CD4-positive, CD25-positive, alpha-beta regulatory T cell (primary cell): ENCODE results near the gene GRK3. TPM values are rescaled to one million over a fixed set of nuclear protein-coding genes. Genes with fewer than 3 reads are reported as not detected.

ENCODE experiments used
- ATAC-seq, 2 donors: fragments of 150-1000 bp; cut with Tn5 transposase; one replicate each; pipeline ENCODE4 v1.10.0; 2021; ENCODE audit warnings: low read depth in 2 of 2, moderate number of reproducible peaks in 2 of 2, moderate library complexity in 1 of 2
- DNase-seq, 3 donors: peaks; one replicate each; pipeline versions ENCODE4 v3.0.0 to v3.0.0-alpha.2; 2012 to 2022; ENCODE audit warnings: mixed read lengths in 1 of 3
- H3K27ac ChIP-seq: one replicate; pipeline ENCODE4 v1.7.0; 2013; ENCODE audit warnings: mild to moderate bottlenecking, low read length; ENCODE audit not compliant: insufficient read depth, poor library complexity, severe bottlenecking
- H3K27me3 ChIP-seq: one replicate; pipeline ENCODE4 v1.7.0; 2013; ENCODE audit warnings: low read length; ENCODE audit not compliant: control insufficient read depth, insufficient read depth
- H3K36me3 ChIP-seq: one replicate; pipeline ENCODE4 v1.7.0; 2013; ENCODE audit warnings: mild to moderate bottlenecking, low read length, moderate library complexity; ENCODE audit not compliant: control insufficient read depth, insufficient read depth
- H3K4me1 ChIP-seq: 2 replicates; pipeline ENCODE4 v1.7.0; 2013; ENCODE audit warnings: mild to moderate bottlenecking, low read length; ENCODE audit not compliant: insufficient read depth, control insufficient read depth, poor library complexity, severe bottlenecking
- H3K4me3 ChIP-seq: one replicate; pipeline ENCODE4 v1.7.0; 2013; ENCODE audit warnings: low read depth, mild to moderate bottlenecking, low read length, moderate library complexity
- H3K9me3 ChIP-seq, 2 experiments: 1 replicate in 1 of 2; 2 replicates in 1 of 2; pipeline ENCODE4 v1.7.0; 2013; ENCODE audit warnings: low read length in 2 of 2, mild to moderate bottlenecking in 1 of 2, moderate library complexity in 1 of 2; ENCODE audit not compliant: control insufficient read depth in 2 of 2
- H3K27ac Mint-ChIP-seq, 3 donors: one replicate each; pipeline ENCODE4 v1.8.0; 2020 to 2022; ENCODE audit warnings: mild to moderate bottlenecking in 3 of 3, mixed read lengths in 3 of 3, moderate library complexity in 2 of 3
- H3K27me3 Mint-ChIP-seq: one replicate; pipeline ENCODE4 v1.8.0; 2022; ENCODE audit warnings: mild to moderate bottlenecking, mixed read lengths
- H3K36me3 Mint-ChIP-seq: one replicate; pipeline ENCODE4 v1.8.0; 2020; ENCODE audit warnings: mixed read lengths
- H3K4me1 Mint-ChIP-seq, 4 donors: one replicate each; pipeline ENCODE4 v1.8.0; 2020 to 2022; ENCODE audit warnings: mixed read lengths in 4 of 4, mild to moderate bottlenecking in 1 of 4
- H3K4me3 Mint-ChIP-seq, 4 donors: one replicate each; pipeline ENCODE4 v1.8.0; 2020 to 2022; ENCODE audit warnings: mild to moderate bottlenecking in 4 of 4, mixed read lengths in 4 of 4, moderate library complexity in 3 of 4
- H3K9me3 Mint-ChIP-seq, 7 donors: one replicate each; pipeline ENCODE4 v1.8.0; 2020 to 2022; ENCODE audit warnings: mixed read lengths in 7 of 7, mild to moderate bottlenecking in 3 of 7, moderate library complexity in 2 of 7
- polyA plus RNA-seq, 4 donors: library from polyadenylated mRNA; unstranded; fragments of 300-500 nt; fragmentation: Illumina TruSeq; gene quantifications; one replicate each; pipeline ENCODE4 v1.2.3, GENCODE V29; 2021
- total RNA-seq: library from RNA; stranded (reverse); gene quantifications from one replicate; pipeline ENCODE4 v1.2.3, GENCODE V29; 2022

Gene GRK3
- total and polyA plus RNA-seq, 5 donors from 2014 or later = 0.51 to 3.5 (median 1.1) TPM

DNA sequence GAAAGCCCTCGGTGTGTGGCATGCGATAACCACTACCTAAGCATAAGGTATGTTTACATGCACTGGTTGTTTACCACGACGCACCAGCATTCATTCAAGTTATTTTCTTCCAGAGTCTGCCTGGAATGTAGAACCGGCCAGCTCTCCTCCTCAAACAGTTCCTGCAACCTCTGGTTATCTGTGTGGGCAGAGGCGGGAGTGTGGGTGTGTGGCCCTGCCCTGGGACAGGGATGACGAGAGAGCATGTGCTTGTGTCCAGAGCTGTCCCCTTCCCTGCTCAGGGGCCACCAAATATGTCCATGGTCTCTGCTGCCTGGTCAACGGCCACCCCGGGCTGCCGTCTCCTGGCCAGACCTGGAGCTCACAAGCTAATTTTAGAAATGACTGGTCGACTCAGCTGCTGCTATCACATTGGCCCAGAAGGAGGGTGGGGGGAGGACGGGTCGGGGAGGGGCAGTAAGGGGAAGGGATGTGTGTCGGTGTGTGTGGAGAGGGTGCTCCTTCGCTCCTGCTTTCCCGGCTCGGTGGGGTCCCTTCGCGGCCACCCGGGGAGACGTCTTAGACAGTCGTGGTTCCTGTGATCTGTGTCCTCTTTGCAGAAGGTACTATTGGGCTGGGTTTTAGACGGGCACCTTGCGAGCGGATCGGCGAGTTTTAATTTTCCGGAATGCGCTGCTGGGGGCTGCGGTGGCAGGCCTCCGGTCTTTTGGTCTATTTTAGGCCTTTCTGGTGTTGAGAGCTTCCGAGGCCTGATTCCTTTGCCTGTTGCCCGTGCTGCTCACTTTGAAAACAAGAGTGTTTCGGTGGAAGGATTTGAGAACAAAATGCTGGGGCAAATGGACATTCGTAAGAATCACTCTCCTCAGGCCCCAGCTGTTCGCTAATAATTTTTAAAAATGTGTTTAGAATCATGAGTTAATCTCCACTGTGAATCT lies 177.5 kb downstream of the GRK3 start, which contains the start of gene MYO18B:
MYO18B (plus strand) TSS at position 497 of the 935 bp plus-strand sequence. CDS start 18,905 bp downstream, outside the sequence.
- H3K36me3 ChIP-seq = no peaks in the 10 kb centered on the region
- Mint-ChIP-seq H3K36me3 (no peaks in the 10 kb centered on the region), H3K27me3 (no peaks in the 10 kb centered on the region), H3K9me3 (no peaks in the 10 kb centered on the region), H3K4me1 (peaks cover 0 to 7% (median 5%) of the 10 kb centered on the region in 4 donors), H3K4me3 (no peak within 1 kb of the TSS), H3K27ac (no peak within 1 kb of the TSS)
- no peaks in the 10 kb centered on the region for H3K27me3 ChIP-seq
- DNase-seq (no peak), ATAC-seq (no peak)
- H3K4me1 ChIP-seq = no peaks in the 10 kb centered on the region
- H3K4me3 ChIP-seq = no peak within 1 kb of the TSS
- no peak within 1 kb of the TSS for H3K27ac ChIP-seq
- no peaks in the 10 kb centered on the region for H3K9me3 ChIP-seq

DNA sequence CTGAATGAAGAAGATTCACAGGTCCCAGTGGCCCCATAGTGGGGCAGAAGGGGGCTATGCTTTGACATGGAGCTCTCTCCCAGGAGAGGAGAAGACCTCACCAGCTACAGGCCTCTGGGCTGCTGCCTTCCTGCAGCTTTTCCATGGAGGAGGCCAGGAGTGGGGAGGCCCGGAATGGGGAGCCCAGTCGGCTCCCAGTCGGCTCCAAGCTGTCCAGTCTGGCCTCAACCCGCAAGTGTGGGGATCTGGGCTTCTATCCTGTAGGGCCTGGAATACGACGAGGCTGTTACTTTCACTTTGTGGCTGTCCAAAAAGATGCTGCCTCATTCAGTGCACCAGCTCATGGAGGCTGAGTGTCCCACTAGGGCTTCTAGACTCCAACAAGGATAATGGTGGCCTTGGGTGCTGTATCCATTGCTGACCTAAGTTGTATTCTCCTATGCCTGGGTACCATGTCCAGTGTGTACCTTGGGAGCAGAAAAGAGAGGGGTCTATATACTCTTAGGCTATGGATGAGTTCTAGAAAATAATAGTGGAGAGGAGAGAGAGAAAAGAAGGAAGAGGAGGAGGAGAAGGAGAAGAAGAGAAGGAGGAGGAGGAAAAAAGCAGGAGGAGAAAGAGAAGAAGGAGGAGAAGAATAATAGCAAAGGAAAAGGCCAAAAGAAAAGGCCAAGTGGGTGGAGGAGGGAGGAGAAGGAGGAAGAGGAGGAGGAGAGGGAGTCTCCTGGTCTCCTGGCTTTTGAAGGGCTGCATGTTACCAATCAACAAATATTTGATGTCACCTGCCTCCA lies 178.6 kb downstream of the GRK3 start:
- H3K9me3 Mint-ChIP-seq = no peaks in the 10 kb centered on the region
- H3K27me3 ChIP-seq = no peaks in the 10 kb centered on the region
- no peak overlapping the region for H3K4me3 Mint-ChIP-seq
- no peak overlapping the region for H3K27ac Mint-ChIP-seq
- no peaks in the 10 kb centered on the region for H3K36me3 ChIP-seq
- H3K9me3 ChIP-seq = no peaks in the 10 kb centered on the region
- DNase-seq (no peak), ATAC-seq (no peak)
- H3K4me3 ChIP-seq = no peak overlapping the region
- H3K4me1 Mint-ChIP-seq = peaks cover 0 to 4% (median 0%) of the 10 kb centered on the region in 4 donors
- H3K27me3 Mint-ChIP-seq = no peaks in the 10 kb centered on the region
- H3K4me1 ChIP-seq = no peaks in the 10 kb centered on the region
- H3K27ac ChIP-seq = no peak overlapping the region
- H3K36me3 Mint-ChIP-seq = no peaks in the 10 kb centered on the region

DNA sequence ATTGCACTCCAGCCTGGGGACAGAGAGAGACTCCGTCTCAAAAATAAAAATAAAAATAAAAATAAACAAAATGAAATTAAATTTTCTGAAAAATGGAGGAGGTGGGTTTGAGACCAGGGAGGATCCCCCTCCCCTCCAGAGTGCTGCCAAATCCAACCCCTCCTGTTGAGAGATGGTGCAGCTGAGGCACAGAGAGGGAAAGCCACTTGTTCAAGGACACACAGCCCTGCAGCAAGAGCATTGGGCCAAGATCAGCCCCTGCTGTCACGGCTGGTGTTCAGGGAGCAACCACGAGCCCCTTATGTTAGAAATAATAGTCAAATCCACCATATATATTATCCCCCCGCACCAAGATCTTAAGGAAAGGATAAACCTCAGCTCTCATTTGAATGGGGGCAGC lies 180.2 kb downstream of the GRK3 start:
- Histone ChIP-seq H3K27me3 (no peaks in the 10 kb centered on the region), H3K36me3 (no peaks in the 10 kb centered on the region), H3K4me1 (peaks cover 2% of the 10 kb centered on the region), H3K27ac (no peak overlapping the region), H3K9me3 (no peaks in the 10 kb centered on the region), H3K4me3 (no peak overlapping the region)
- H3K4me3 Mint-ChIP-seq = no peak overlapping the region
- no peak overlapping the region for H3K27ac Mint-ChIP-seq
- no peaks in the 10 kb centered on the region for H3K36me3 Mint-ChIP-seq
- peaks cover 1 to 7% (median 6%) of the 10 kb centered on the region in 4 donors for H3K4me1 Mint-ChIP-seq
- no peak for DNase-seq
- no peaks in the 10 kb centered on the region for H3K27me3 Mint-ChIP-seq
- no peaks in the 10 kb centered on the region for H3K9me3 Mint-ChIP-seq
- no peak for ATAC-seq

DNA sequence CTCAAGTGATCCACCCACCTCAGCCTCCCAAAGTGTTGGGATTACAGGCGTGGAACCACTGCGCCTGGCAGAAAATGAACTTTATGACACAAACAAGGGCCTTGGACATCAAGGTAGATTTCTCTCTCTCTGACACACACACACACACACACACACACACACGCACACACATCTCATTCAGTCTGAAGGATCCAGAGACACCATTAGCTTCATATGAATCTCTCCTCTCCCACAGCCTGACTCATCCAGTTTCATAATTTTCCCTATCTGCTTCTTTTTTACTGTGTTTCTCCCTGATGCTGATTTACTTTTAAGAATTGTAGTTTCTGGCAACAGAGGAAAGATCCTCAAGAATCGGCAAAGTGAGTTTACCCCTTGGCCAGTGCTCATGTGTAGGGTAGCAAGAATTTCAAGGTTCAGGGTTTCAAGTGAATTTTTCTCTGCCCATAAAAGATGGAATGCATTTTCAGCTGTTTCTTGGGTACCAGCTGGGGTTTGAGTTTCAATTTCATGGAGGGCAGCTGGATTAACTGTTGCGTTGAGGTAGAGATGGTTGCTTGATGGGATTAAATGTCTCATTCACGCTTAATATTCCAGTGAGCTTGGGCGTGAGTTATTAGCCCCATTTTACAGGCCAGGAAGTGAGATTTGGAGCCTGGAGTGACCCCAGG lies 181.0 kb downstream of the GRK3 start:
- no peaks in the 10 kb centered on the region for H3K9me3 ChIP-seq
- Mint-ChIP-seq H3K36me3 (no peaks in the 10 kb centered on the region), H3K27me3 (peaks cover 5% of the 10 kb centered on the region), H3K4me3 (peak overlapping the region in 1 of 4 donors; percentile 66), H3K27ac (no peak overlapping the region), H3K9me3 (no peaks in the 10 kb centered on the region), H3K4me1 (peaks cover 6 to 14% (median 11%) of the 10 kb centered on the region in 4 donors)
- no peak for DNase-seq
- H3K36me3 ChIP-seq = no peaks in the 10 kb centered on the region
- H3K27ac ChIP-seq = no peak overlapping the region
- no peak for ATAC-seq
- H3K27me3 ChIP-seq = no peaks in the 10 kb centered on the region
- H3K4me1 ChIP-seq = peaks cover 8% of the 10 kb centered on the region
- no peak overlapping the region for H3K4me3 ChIP-seq

DNA sequence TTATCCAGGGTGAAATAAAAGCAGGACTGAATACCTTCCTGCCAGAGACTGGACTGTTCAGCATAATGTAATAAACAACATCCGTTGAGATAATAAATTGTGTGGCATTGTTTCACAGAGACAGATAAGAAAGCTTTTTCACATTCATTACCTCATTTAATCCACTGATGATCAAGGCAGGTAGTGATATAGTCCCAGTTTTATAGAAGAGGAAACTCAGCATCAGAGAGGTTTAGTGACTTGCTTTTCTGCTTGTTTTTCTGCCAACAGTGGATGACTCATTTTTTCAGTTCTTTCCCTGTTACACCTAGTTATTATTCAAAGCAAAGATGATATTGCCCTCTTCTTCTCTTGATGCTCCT lies 181.5 kb downstream of the GRK3 start:
- DNase-seq (peak in 1 of 3 donors; percentile 59), ATAC-seq (no peak)
- Histone ChIP-seq H3K27ac (no peak overlapping the region), H3K4me1 (peaks cover 8% of the 10 kb centered on the region), H3K9me3 (no peaks in the 10 kb centered on the region), H3K27me3 (no peaks in the 10 kb centered on the region), H3K4me3 (no peak overlapping the region), H3K36me3 (no peaks in the 10 kb centered on the region)
- peaks cover 5% of the 10 kb centered on the region for H3K27me3 Mint-ChIP-seq
- no peak overlapping the region for H3K27ac Mint-ChIP-seq
- peak overlapping the region in 1 of 4 donors; percentile 5 for H3K4me3 Mint-ChIP-seq
- H3K9me3 Mint-ChIP-seq = no peaks in the 10 kb centered on the region
- H3K4me1 Mint-ChIP-seq = peaks cover 6 to 16% (median 11%) of the 10 kb centered on the region in 4 donors
- no peaks in the 10 kb centered on the region for H3K36me3 Mint-ChIP-seq

DNA sequence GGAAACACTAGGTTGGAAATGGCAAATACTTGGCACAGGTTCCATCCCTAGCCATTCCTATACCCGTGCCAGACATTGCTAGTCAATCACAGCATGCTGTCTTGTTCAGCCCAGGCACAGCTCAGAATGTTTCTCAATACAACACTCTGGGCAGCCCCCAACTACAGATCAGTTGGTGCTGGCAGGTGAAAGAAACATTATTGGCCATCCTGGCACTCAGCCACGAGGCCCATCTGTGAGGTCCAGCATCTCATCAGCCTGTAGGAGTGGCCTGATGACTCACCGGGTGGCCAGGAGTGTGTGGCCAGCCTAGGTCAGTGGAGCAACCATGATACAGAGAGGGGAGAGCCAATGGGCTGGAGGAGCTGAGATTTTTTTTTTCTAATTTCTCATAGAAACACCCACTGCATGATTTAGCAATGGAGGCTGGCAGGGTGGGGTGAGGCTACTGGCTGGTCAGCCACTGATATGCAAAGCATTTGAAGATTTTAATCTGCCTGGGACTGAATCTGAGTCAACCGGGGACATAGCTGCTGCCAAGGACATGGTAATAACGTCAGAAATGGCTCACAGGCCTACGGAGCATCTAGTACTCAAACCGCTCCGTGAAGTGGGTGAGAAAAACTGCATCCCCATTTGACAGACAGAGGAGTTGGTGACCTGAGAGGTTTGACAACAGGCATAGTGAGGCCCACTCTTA lies 182.9 kb downstream of the GRK3 start:
- peaks cover 6 to 16% (median 11%) of the 10 kb centered on the region in 4 donors for H3K4me1 Mint-ChIP-seq
- Histone ChIP-seq H3K27ac (no peak overlapping the region), H3K9me3 (no peaks in the 10 kb centered on the region), H3K4me3 (no peak overlapping the region), H3K4me1 (peaks cover 8% of the 10 kb centered on the region), H3K36me3 (no peaks in the 10 kb centered on the region), H3K27me3 (no peaks in the 10 kb centered on the region)
- H3K9me3 Mint-ChIP-seq = no peaks in the 10 kb centered on the region
- DNase-seq (no peak), ATAC-seq (no peak)
- H3K27ac Mint-ChIP-seq = no peak overlapping the region
- no peaks in the 10 kb centered on the region for H3K36me3 Mint-ChIP-seq
- peaks cover 5% of the 10 kb centered on the region for H3K27me3 Mint-ChIP-seq
- no peak overlapping the region for H3K4me3 Mint-ChIP-seq

DNA sequence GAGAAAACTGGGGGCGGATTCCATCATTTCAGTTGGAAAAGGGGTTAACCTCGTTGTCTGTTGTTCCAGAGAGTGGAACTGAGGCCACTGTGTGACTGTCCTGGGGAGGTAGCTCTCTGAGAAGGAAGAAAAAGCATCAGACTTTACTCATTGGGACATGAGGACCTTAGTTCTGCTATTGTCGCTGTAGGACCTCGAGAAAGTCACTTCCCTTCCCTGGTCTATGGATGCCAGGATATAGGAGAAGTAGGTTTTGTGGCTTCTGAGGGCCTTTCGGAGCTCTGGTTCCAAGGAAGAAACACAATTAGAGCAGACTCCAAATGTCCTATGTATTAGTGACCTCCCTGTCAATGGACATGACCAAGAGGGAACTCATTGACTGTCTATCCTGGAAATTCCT lies 183.7 kb downstream of the GRK3 start:
- H3K27me3 ChIP-seq = no peaks in the 10 kb centered on the region

More for the DNA sequence above, 183.7 kb downstream of the GRK3 start:
- Mint-ChIP-seq H3K4me3 (no peak overlapping the region), H3K27me3 (peaks cover 5% of the 10 kb centered on the region), H3K36me3 (no peaks in the 10 kb centered on the region), H3K9me3 (no peaks in the 10 kb centered on the region), H3K4me1 (peaks cover 6 to 16% (median 10%) of the 10 kb centered on the region in 4 donors), H3K27ac (no peak overlapping the region)
- no peak for DNase-seq
- Histone ChIP-seq H3K4me1 (peaks cover 8% of the 10 kb centered on the region), H3K27ac (no peak overlapping the region), H3K9me3 (no peaks in the 10 kb centered on the region), H3K36me3 (no peaks in the 10 kb centered on the region), H3K4me3 (no peak overlapping the region)
- no peak for ATAC-seq
